ENCODE measurements around the gene RGS12.

GRCh38 chr4:3320361-3321023, 27.7 kb downstream of the RGS12 start:
- TF ChIP-seq EP300 (IDR thresholded peaks at IDR 0.05) (no peak), POLR2A (IDR thresholded peaks at IDR 0.05) (no peak)

Measured in tibial nerve (tissue), 3 donors.